Small intestine (tissue), 16 donors: ENCODE measurements around the gene FAAH2. TPM values are rescaled to one million over a fixed set of nuclear protein-coding genes. Genes with fewer than 3 reads are reported as not detected.
A peak's percentile ranks its signal among the peaks of the same experiment; 100 is the strongest.

Experiments used
- DNase-seq, 2 donors: peaks; one replicate each; pipeline versions ENCODE4 v3.0.0 to v3.0.0-alpha.2; 2013
- FAIRE-seq: peaks from 2 replicates; lab custom pipeline; 2012; peaks lifted over from hg19 to GRCh38; lab: Jason Lieb, UNC
- H3K27ac ChIP-seq, 3 donors: one replicate each; pipeline ENCODE4 v1.5.1; 2013; ENCODE audit warnings: low read length in 2 of 3, mild to moderate bottlenecking in 2 of 3, control low read depth in 1 of 3, inconsistent platforms in 1 of 3, low read depth in 1 of 3, moderate library complexity in 1 of 3
- H3K27me3 ChIP-seq, 3 donors: one replicate each; pipeline ENCODE4 v1.6.1; 2013; ENCODE audit warnings: low read length in 3 of 3, inconsistent platforms in 1 of 3; ENCODE audit not compliant: control insufficient read depth in 3 of 3, insufficient read depth in 3 of 3
- H3K36me3 ChIP-seq, 3 donors: one replicate each; pipeline ENCODE4 v1.6.1; 2013; ENCODE audit warnings: low read length in 3 of 3, inconsistent platforms in 1 of 3, low read depth in 1 of 3, mild to moderate bottlenecking in 1 of 3, moderate library complexity in 1 of 3; ENCODE audit not compliant: control insufficient read depth in 3 of 3, insufficient read depth in 2 of 3
- H3K4me1 ChIP-seq, 3 donors: one replicate each; pipeline ENCODE4 v1.6.1; 2013; ENCODE audit warnings: low read length in 2 of 3, inconsistent platforms in 1 of 3, low read depth in 1 of 3, mild to moderate bottlenecking in 1 of 3, moderate library complexity in 1 of 3; ENCODE audit not compliant: control insufficient read depth in 3 of 3, insufficient read depth in 2 of 3
- H3K4me3 ChIP-seq, 3 donors: one replicate each; pipeline ENCODE4 v1.5.1; 2013; ENCODE audit warnings: low read length in 3 of 3, control low read depth in 1 of 3, inconsistent platforms in 1 of 3, low read depth in 1 of 3, mild to moderate bottlenecking in 1 of 3, moderate library complexity in 1 of 3
- H3K9me3 ChIP-seq, 2 donors: one replicate each; pipeline ENCODE4 v1.6.1; 2013; ENCODE audit warnings: low read depth in 1 of 2, low read length in 1 of 2; ENCODE audit not compliant: control insufficient read depth in 2 of 2, insufficient read depth in 1 of 2
- WGBS, 3 donors: extraction: QIAGEN DNeasy Blood & Tissue Kit; methylation state at CpG; one replicate each; pipeline ENCODE4 v1.1.7; 2013; 5-methylcytosine and 5-hydroxymethylcytosine counted together
- long read RNA-seq, 10 donors: transcript quantifications; one replicate each; lab custom pipeline, GENCODE V29; 2026
- polyA plus RNA-seq, 4 donors: library from polyadenylated mRNA; stranded (reverse) in 3 of 4; unstranded in 1 of 4; fragments of 200-250 nt in 3 of 4; fragments of 120-200 nt in 1 of 4; gene quantifications; one replicate each; pipeline versions ENCODE4 v1.2.1 to v1.2.3, GENCODE V29; 2013
- donor health status: healthy with polysubstance abuse.
- donor health status: control.
- donor health status: control.
- donor health status: Bipolar disorder and iron deficiency.
- donor health status: healthy.

FAAH2 gene, protein sequence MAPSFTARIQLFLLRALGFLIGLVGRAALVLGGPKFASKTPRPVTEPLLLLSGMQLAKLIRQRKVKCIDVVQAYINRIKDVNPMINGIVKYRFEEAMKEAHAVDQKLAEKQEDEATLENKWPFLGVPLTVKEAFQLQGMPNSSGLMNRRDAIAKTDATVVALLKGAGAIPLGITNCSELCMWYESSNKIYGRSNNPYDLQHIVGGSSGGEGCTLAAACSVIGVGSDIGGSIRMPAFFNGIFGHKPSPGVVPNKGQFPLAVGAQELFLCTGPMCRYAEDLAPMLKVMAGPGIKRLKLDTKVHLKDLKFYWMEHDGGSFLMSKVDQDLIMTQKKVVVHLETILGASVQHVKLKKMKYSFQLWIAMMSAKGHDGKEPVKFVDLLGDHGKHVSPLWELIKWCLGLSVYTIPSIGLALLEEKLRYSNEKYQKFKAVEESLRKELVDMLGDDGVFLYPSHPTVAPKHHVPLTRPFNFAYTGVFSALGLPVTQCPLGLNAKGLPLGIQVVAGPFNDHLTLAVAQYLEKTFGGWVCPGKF
- polyA plus RNA-seq = 10 to 100 TPM in 1 of 4 donors, 1 to 10 TPM in 3; 1.3 to 13.3 (median 2.3) TPM
- long read RNA-seq, donor 1, partial matches to known transcripts = 11 of 11 reads
- long read RNA-seq, donor 1, other reads (novel, unspliced or antisense) = 0 of 11 reads
- long read RNA-seq, donor 2, partial matches to known transcripts = 0 of 1 reads
- long read RNA-seq, donor 2, other reads (novel, unspliced or antisense) = 0 of 1 reads
- long read RNA-seq, donor 3, partial matches to known transcripts = 7 of 7 reads
- long read RNA-seq, donor 3, other reads (novel, unspliced or antisense) = 0 of 7 reads
- long read RNA-seq, donor 4 = 0 reads
- long read RNA-seq, donor 5 = 0 reads
- long read RNA-seq, donor 6, partial matches to known transcripts = 0 of 1 reads
- long read RNA-seq, donor 6, other reads (novel, unspliced or antisense) = 0 of 1 reads
- long read RNA-seq, donor 7, partial matches to known transcripts = 0 of 1 reads
- long read RNA-seq, donor 7, other reads (novel, unspliced or antisense) = 0 of 1 reads
- long read RNA-seq, donor 8 = 0 reads
- long read RNA-seq, donor 9, partial matches to known transcripts = 0 of 1 reads
- long read RNA-seq, donor 9, other reads (novel, unspliced or antisense) = 0 of 1 reads
- long read RNA-seq, donor 10, partial matches to known transcripts = 8 of 8 reads
- long read RNA-seq, donor 10, other reads (novel, unspliced or antisense) = 0 of 8 reads

DNA sequence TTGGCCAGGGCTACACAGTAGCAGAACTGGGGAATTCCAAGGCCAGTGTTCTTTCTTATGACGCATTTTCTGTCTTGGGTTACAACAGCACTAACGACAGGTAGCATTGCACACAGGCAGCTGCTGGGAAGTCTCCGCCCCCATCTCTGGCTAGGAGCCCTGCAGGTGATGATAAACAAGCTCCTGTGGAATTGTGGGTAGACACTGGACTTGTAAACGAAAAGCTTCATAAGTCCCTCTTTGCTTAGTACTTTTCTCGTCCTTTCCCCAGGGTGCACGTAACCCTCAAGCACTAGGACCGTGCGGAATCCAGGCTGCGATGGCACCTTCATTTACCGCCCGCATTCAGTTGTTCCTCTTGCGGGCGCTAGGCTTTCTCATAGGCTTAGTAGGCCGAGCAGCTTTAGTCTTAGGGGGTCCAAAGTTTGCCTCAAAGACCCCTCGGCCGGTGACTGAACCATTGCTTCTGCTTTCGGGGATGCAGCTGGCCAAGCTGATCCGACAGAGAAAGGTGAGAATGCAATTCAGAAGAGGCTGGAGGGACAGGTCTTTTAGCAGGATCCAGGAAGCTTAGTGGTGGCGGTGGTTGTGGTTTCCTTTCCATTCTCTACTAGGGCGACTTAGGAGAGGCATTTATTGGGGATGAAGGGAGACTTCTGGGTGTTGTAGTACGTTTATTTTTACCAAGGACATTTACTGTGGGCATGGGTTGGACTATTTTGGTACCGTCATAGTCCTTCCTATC is at the start of gene FAAH2:
Gene FAAH2 (plus strand): TSS at position 200 of the 745 bp plus-strand sequence. CDS start 120 bp downstream, at position 320.
- peak within 1 kb of the TSS; percentile 65 to 89 (median 78) for H3K27ac ChIP-seq
- no peaks in the 10 kb centered on the region for H3K9me3 ChIP-seq
- no peaks in the 10 kb centered on the region for H3K36me3 ChIP-seq
- WGBS, 3 donors = 3 to 26% (median 11%) methylated on average over 22 of the region's 22 CpGs
- DNase-seq = peak; percentile 78 to 81
- peak within 1 kb of the TSS; percentile 29 to 53 (median 53) for H3K4me3 ChIP-seq
- no peak for FAIRE-seq
- no peaks in the 10 kb centered on the region for H3K4me1 ChIP-seq
- H3K27me3 ChIP-seq = no peaks in the 10 kb centered on the region

DNA sequence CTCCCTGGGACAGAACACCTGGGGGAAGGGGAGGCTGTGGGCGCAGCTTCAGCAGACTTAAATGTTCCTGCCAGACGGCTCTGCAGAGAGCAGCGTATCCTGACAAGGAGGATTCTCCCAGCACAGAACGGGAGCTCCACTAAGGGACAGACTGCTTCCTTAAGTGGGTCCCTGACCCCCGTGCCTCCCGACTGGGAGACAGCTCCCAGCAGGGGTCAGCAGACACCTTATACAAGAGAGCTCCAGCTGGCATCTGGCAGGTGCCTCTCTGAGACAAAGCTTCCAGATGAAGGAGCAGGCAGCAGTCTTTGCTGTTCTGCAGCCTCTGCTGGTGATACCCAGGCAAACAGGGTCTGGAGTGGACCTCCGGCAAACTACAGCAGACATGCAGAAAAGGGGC is 44.5 kb upstream of the FAAH2 start:
- Histone ChIP-seq H3K9me3 (peaks cover 0 to 16% of the 10 kb centered on the region in 2 donors), H3K4me3 (no peak overlapping the region), H3K4me1 (no peaks in the 10 kb centered on the region), H3K36me3 (no peaks in the 10 kb centered on the region), H3K27me3 (no peaks in the 10 kb centered on the region), H3K27ac (no peak overlapping the region)
- no peak for FAIRE-seq
- WGBS, 3 donors = 75 to 94% (median 77%) methylated on average over 6 to 7 of the region's 7 CpGs
- no peak for DNase-seq

DNA sequence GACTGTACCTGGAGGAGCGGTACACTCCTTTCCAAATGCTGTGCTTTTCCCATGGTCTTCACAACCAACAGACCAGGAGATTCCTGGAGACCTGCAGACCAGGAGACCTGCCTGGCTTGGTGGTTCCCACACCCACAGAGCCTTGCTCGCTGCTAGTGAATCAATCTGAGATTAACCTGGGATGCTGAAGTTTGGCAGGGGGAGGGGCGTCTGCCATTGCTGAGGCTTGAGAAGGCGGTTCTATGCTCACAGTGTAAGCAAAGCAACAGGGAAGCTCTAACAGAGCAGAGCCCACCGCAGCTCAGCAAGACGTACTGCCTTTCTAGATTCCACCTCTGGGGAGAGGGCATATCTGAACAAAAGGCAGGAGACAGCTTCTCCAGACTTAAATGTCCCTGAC is 34.5 kb upstream of the FAAH2 start:
- Histone ChIP-seq H3K36me3 (no peaks in the 10 kb centered on the region), H3K27me3 (no peaks in the 10 kb centered on the region), H3K9me3 (peaks cover 0 to 3% of the 10 kb centered on the region in 2 donors), H3K27ac (no peak overlapping the region), H3K4me1 (no peaks in the 10 kb centered on the region), H3K4me3 (no peak overlapping the region)
- FAIRE-seq = no peak
- 83 to 98% (median 95%) methylated on average over 6 of the region's 6 CpGs for WGBS, 3 donors
- no peak for DNase-seq

DNA sequence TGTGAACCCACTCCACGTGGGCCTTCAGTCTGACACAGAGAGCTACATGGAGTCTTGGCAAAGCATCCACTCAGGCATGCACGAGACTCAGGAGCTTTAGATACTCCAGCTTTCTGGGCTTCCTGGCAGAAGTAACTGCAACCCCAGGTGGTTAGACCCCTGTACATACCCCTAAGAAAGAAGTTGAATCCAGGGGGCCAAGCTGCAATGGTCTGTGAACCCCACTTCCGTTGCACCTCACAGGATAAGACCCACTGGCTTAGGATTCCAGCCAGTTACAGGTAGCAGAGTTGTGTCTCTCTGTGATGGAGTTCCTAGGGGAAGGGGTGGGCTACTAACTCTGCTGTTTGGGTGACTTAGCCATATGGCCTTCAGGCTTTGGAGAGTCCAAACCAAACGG is 21.4 kb upstream of the FAAH2 start:
- no peaks in the 10 kb centered on the region for H3K27me3 ChIP-seq

DNA sequence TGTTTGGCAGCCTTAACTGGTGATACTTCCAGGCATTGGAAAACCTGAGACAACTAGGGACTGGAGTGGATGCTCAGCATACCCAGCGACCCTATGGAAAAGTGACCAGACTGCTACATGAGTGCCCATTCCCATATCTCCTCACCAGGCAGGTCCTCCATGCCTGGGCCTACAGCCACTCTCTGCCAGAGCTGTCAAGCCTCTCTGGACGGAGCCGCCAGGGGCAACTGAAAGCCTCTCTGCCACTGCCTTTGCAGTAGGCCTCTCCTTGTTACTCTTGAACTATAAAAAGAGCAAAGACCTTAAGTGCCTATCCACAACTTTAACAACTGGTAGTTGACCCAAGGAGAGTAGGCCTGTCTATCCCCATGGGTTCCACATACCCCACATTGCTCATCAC is 20.2 kb upstream of the FAAH2 start:
- Histone ChIP-seq H3K27me3 (no peaks in the 10 kb centered on the region), H3K4me1 (no peaks in the 10 kb centered on the region), H3K36me3 (no peaks in the 10 kb centered on the region), H3K27ac (no peak overlapping the region), H3K9me3 (peaks cover 0 to 21% of the 10 kb centered on the region in 2 donors), H3K4me3 (no peak overlapping the region)
- DNase-seq (no peak), FAIRE-seq (no peak)
- WGBS, 3 donors = 80 to 93% (median 93%) methylated on average over 3 of the region's 3 CpGs

More for the DNA sequence above, 21.4 kb upstream of the FAAH2 start:
- Histone ChIP-seq H3K4me3 (no peak overlapping the region), H3K4me1 (no peaks in the 10 kb centered on the region), H3K36me3 (no peaks in the 10 kb centered on the region), H3K9me3 (peaks cover 0 to 12% of the 10 kb centered on the region in 2 donors), H3K27ac (no peak overlapping the region)
- FAIRE-seq (no peak), DNase-seq (no peak)
- WGBS, 3 donors = 49 to 78% (median 58%) methylated on average over 4 of the region's 4 CpGs

DNA sequence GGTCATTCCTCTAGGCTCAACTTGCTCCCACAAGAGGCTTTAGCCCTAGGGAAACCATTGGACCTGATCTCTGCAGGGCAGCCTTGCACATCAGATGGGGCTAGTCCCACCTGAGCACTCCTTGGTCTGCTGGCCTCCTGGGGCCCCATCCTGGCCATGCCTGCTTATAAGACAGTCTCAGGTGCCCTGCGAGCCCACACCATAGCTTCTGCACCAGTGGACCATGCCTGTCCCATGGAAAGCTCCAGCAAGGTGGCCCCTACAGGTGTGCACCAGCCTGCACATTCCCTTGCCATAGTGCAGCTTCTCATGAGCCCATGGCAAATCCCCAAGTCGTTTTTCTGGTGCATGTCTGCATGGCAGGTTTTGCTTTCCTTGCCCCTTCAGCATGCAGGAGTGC is 19.6 kb upstream of the FAAH2 start:
- DNase-seq (no peak), FAIRE-seq (no peak)
- 43 to 70% (median 66%) methylated on average over 2 of the region's 2 CpGs for WGBS, 3 donors
- Histone ChIP-seq H3K36me3 (no peaks in the 10 kb centered on the region), H3K27me3 (no peaks in the 10 kb centered on the region), H3K4me1 (no peaks in the 10 kb centered on the region), H3K9me3 (peaks cover 0 to 24% of the 10 kb centered on the region in 2 donors), H3K27ac (no peak overlapping the region), H3K4me3 (no peak overlapping the region)

DNA sequence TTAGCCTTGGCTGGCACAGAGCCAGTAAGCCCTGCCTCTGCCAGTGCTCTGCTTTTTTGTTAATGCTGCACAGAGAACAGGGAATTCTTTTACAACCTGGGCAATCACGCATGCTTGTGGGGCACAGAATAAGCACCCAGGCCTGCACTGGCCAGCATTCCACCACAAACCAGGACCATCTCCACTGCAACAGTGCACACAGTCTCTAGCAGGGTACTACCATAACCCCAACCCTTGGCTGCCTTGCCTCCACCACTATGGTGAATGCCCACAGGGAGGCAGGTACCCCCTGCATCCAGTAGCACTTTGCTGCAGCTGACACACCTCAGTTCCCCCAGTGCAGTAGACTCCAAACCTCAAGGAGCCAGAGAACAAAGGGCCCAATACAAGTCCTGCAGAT is 19.2 kb upstream of the FAAH2 start:
- no peaks in the 10 kb centered on the region for H3K36me3 ChIP-seq
- no peak overlapping the region for H3K27ac ChIP-seq
- DNase-seq (no peak), FAIRE-seq (no peak)
- H3K27me3 ChIP-seq = no peaks in the 10 kb centered on the region
- H3K9me3 ChIP-seq = peaks cover 0 to 24% of the 10 kb centered on the region in 2 donors
- no peak overlapping the region for H3K4me3 ChIP-seq
- no peaks in the 10 kb centered on the region for H3K4me1 ChIP-seq
- WGBS, 3 donors = 85 to 100% (median 100%) methylated on average over 1 of the region's 1 CpG
